ENCODE data around the gene SERPINB13.

The SERPINB13 gene

GRCh38 chr18:63591725-63592124 lies 4.6 kb downstream of the SERPINB13 start:
- Histone ChIP-seq H2AFZ (ENCODE audit: low read length) (no peak overlapping the region), H2BK15ac (ENCODE audit: low read length) (no peak overlapping the region), H2BK12ac (ENCODE audit: low read length) (no peak overlapping the region), H3K9ac (ENCODE audit: low read depth, low read length, poor library complexity) (no peak overlapping the region), H2BK5ac (ENCODE audit: low read length) (no peak overlapping the region), H3K79me1 (ENCODE audit: low read depth, low read length) (no peaks in the 10 kb centered on the region), H4K8ac (ENCODE audit: low read depth, low read length) (no peak overlapping the region), H3K27ac (replicated peaks; ENCODE audit: low read length) (no peak overlapping the region), H3K23ac (ENCODE audit: low read depth, low read length, poor library complexity) (no peak overlapping the region), H4K91ac (ENCODE audit: low read depth, low read length, poor library complexity) (no peak overlapping the region), H3K9me3 (replicated peaks in 1 of 2; ENCODE audit: control insufficient read depth in 2 of 2, insufficient read depth in 1 of 2, low read depth in 1 of 2, low read length in 2 of 2) (no peaks in the 10 kb centered on the region), H3K4me1 (ENCODE audit: control insufficient read depth in 2 of 2, insufficient read depth in 1 of 2, low read depth in 1 of 2, low read length in 2 of 2) (no peaks in the 10 kb centered on the region), H3K4me2 (ENCODE audit: insufficient read depth, low read length, poor library complexity, severe bottlenecking) (no peak overlapping the region), H3K14ac (ENCODE audit: low read length) (no peak overlapping the region), H3K27me3 (ENCODE audit: control insufficient read depth in 3 of 3, insufficient read depth in 3 of 3, low read depth in 1 of 3, low read length in 3 of 3) (peaks cover 0 to 6% (median 0%) of the 10 kb centered on the region in 3 experiments), H3K4me3 (ENCODE audit: low read length in 2 of 2) (no peak overlapping the region), H2AK5ac (ENCODE audit: low read depth, low read length) (no peak overlapping the region), H3K36me3 (replicated peaks in 1 of 2; ENCODE audit: control insufficient read depth in 2 of 2, insufficient read depth in 2 of 2, low read length in 2 of 2) (no peaks in the 10 kb centered on the region), H3K4ac (ENCODE audit: low read length) (no peak overlapping the region), H2BK120ac (ENCODE audit: low read depth, low read length) (no peak overlapping the region), H3K18ac (ENCODE audit: low read length) (no peak overlapping the region)
- whole genome bisulfite sequencing, 2 donors (ENCODE audit: extremely low coverage in 2 of 2, insufficient read length in 2 of 2, insufficient replicate concordance in 1 of 2), result no CpG with 5 or more reads among the region's 3 CpGs
- no peak for DNase-seq (ENCODE audit: low spot score)

GRCh38 chr18:63592471-63592870 lies 5.3 kb downstream of the SERPINB13 start:
- WGBS, 2 donors (ENCODE audit: extremely low coverage in 2 of 2, insufficient read length in 2 of 2, insufficient replicate concordance in 1 of 2), result no CpG with 5 or more reads among the region's 1 CpG
- no peaks in the 10 kb centered on the region for H3K79me1 ChIP-seq (ENCODE audit: low read depth, low read length)
- H3K4me3 ChIP-seq (ENCODE audit: low read length in 2 of 2), result no peak overlapping the region
- H2BK120ac ChIP-seq (ENCODE audit: low read depth, low read length), result no peak overlapping the region
- H3K4me1 ChIP-seq (ENCODE audit: control insufficient read depth in 2 of 2, insufficient read depth in 1 of 2, low read depth in 1 of 2, low read length in 2 of 2), result no peaks in the 10 kb centered on the region
- no peaks in the 10 kb centered on the region for H3K36me3 ChIP-seq (replicated peaks in 1 of 2; ENCODE audit: control insufficient read depth in 2 of 2, insufficient read depth in 2 of 2, low read length in 2 of 2)
- no peak overlapping the region for H3K23ac ChIP-seq (ENCODE audit: low read depth, low read length, poor library complexity)
- no peak for DNase-seq (ENCODE audit: low spot score)
- H4K91ac ChIP-seq (ENCODE audit: low read depth, low read length, poor library complexity), result no peak overlapping the region
- H2BK12ac ChIP-seq (ENCODE audit: low read length), result no peak overlapping the region
- H2AFZ ChIP-seq (ENCODE audit: low read length), result no peak overlapping the region
- H3K9ac ChIP-seq (ENCODE audit: low read depth, low read length, poor library complexity), result no peak overlapping the region
- no peak overlapping the region for H3K14ac ChIP-seq (ENCODE audit: low read length)
- no peak overlapping the region for H3K4me2 ChIP-seq (ENCODE audit: insufficient read depth, low read length, poor library complexity, severe bottlenecking)
- no peak overlapping the region for H3K27ac ChIP-seq (replicated peaks; ENCODE audit: low read length)
- H3K9me3 ChIP-seq (replicated peaks in 1 of 2; ENCODE audit: control insufficient read depth in 2 of 2, insufficient read depth in 1 of 2, low read depth in 1 of 2, low read length in 2 of 2), result no peaks in the 10 kb centered on the region
- H2BK5ac ChIP-seq (ENCODE audit: low read length), result no peak overlapping the region
- H3K4ac ChIP-seq (ENCODE audit: low read length), result no peak overlapping the region
- no peak overlapping the region for H2BK15ac ChIP-seq (ENCODE audit: low read length)
- no peak overlapping the region for H3K18ac ChIP-seq (ENCODE audit: low read length)
- no peak overlapping the region for H4K8ac ChIP-seq (ENCODE audit: low read depth, low read length)
- no peak overlapping the region for H2AK5ac ChIP-seq (ENCODE audit: low read depth, low read length)
- peaks cover 0 to 6% (median 0%) of the 10 kb centered on the region in 3 experiments for H3K27me3 ChIP-seq (ENCODE audit: control insufficient read depth in 3 of 3, insufficient read depth in 3 of 3, low read depth in 1 of 3, low read length in 3 of 3)

GRCh38 chr18:63596964-63597363 lies 9.8 kb downstream of the SERPINB13 start:
- WGBS, 2 donors (ENCODE audit: extremely low coverage in 2 of 2, insufficient read length in 2 of 2, insufficient replicate concordance in 1 of 2), result no CpG with 5 or more reads among the region's 14 CpGs

GRCh38 chr18:63603355-63603754 lies 16.2 kb downstream of the SERPINB13 start:
- DNase-seq (ENCODE audit: low spot score), result no peak
- Histone ChIP-seq H2BK12ac (ENCODE audit: low read length) (no peak overlapping the region), H2BK5ac (ENCODE audit: low read length) (no peak overlapping the region), H3K9me3 (replicated peaks in 1 of 2; ENCODE audit: control insufficient read depth in 2 of 2, insufficient read depth in 1 of 2, low read depth in 1 of 2, low read length in 2 of 2) (no peaks in the 10 kb centered on the region), H3K9ac (ENCODE audit: low read depth, low read length, poor library complexity) (no peak overlapping the region), H3K18ac (ENCODE audit: low read length) (no peak overlapping the region), H3K27me3 (ENCODE audit: control insufficient read depth in 3 of 3, insufficient read depth in 3 of 3, low read depth in 1 of 3, low read length in 3 of 3) (no peaks in the 10 kb centered on the region), H3K36me3 (replicated peaks in 1 of 2; ENCODE audit: control insufficient read depth in 2 of 2, insufficient read depth in 2 of 2, low read length in 2 of 2) (no peaks in the 10 kb centered on the region), H3K4me2 (ENCODE audit: insufficient read depth, low read length, poor library complexity, severe bottlenecking) (no peak overlapping the region), H4K91ac (ENCODE audit: low read depth, low read length, poor library complexity) (no peak overlapping the region), H2AK5ac (ENCODE audit: low read depth, low read length) (no peak overlapping the region), H3K23ac (ENCODE audit: low read depth, low read length, poor library complexity) (no peak overlapping the region), H2BK120ac (ENCODE audit: low read depth, low read length) (no peak overlapping the region), H2AFZ (ENCODE audit: low read length) (no peak overlapping the region), H3K79me1 (ENCODE audit: low read depth, low read length) (no peaks in the 10 kb centered on the region), H4K8ac (ENCODE audit: low read depth, low read length) (no peak overlapping the region), H3K4ac (ENCODE audit: low read length) (no peak overlapping the region), H3K27ac (replicated peaks; ENCODE audit: low read length) (no peak overlapping the region), H3K4me3 (ENCODE audit: low read length in 2 of 2) (no peak overlapping the region), H2BK15ac (ENCODE audit: low read length) (no peak overlapping the region), H3K14ac (ENCODE audit: low read length) (no peak overlapping the region), H3K4me1 (ENCODE audit: control insufficient read depth in 2 of 2, insufficient read depth in 1 of 2, low read depth in 1 of 2, low read length in 2 of 2) (no peaks in the 10 kb centered on the region)
- WGBS, 2 donors (ENCODE audit: extremely low coverage in 2 of 2, insufficient read length in 2 of 2, insufficient replicate concordance in 1 of 2), result no CpG with 5 or more reads among the region's 1 CpG

More at GRCh38 chr18:63596964-63597363, 9.8 kb downstream of the SERPINB13 start:
- Histone ChIP-seq H2AFZ (ENCODE audit: low read length) (no peak overlapping the region), H3K9ac (ENCODE audit: low read depth, low read length, poor library complexity) (no peak overlapping the region), H3K4ac (ENCODE audit: low read length) (no peak overlapping the region), H3K4me3 (ENCODE audit: low read length in 2 of 2) (no peak overlapping the region), H2BK120ac (ENCODE audit: low read depth, low read length) (no peak overlapping the region), H3K4me2 (ENCODE audit: insufficient read depth, low read length, poor library complexity, severe bottlenecking) (no peak overlapping the region), H4K8ac (ENCODE audit: low read depth, low read length) (no peak overlapping the region), H3K27me3 (ENCODE audit: control insufficient read depth in 3 of 3, insufficient read depth in 3 of 3, low read depth in 1 of 3, low read length in 3 of 3) (no peaks in the 10 kb centered on the region), H2BK5ac (ENCODE audit: low read length) (no peak overlapping the region), H3K9me3 (replicated peaks in 1 of 2; ENCODE audit: control insufficient read depth in 2 of 2, insufficient read depth in 1 of 2, low read depth in 1 of 2, low read length in 2 of 2) (no peaks in the 10 kb centered on the region), H3K18ac (ENCODE audit: low read length) (no peak overlapping the region), H3K36me3 (replicated peaks in 1 of 2; ENCODE audit: control insufficient read depth in 2 of 2, insufficient read depth in 2 of 2, low read length in 2 of 2) (no peaks in the 10 kb centered on the region), H2BK12ac (ENCODE audit: low read length) (no peak overlapping the region), H2BK15ac (ENCODE audit: low read length) (no peak overlapping the region), H2AK5ac (ENCODE audit: low read depth, low read length) (no peak overlapping the region), H3K27ac (replicated peaks; ENCODE audit: low read length) (no peak overlapping the region), H3K14ac (ENCODE audit: low read length) (no peak overlapping the region), H3K23ac (ENCODE audit: low read depth, low read length, poor library complexity) (no peak overlapping the region), H4K91ac (ENCODE audit: low read depth, low read length, poor library complexity) (no peak overlapping the region), H3K4me1 (ENCODE audit: control insufficient read depth in 2 of 2, insufficient read depth in 1 of 2, low read depth in 1 of 2, low read length in 2 of 2) (no peaks in the 10 kb centered on the region), H3K79me1 (ENCODE audit: low read depth, low read length) (no peaks in the 10 kb centered on the region)
- DNase-seq (ENCODE audit: low spot score), result no peak

All from neuronal stem cell (in vitro differentiated cells).